ENCODE measurements around the gene CSNK2B. TPM values are rescaled to one million over a fixed set of nuclear protein-coding genes. Genes with fewer than 3 reads are reported as not detected.
"Not testable (repeated sequence)": the region's sequence is repeated elsewhere in the genome, so short reads cannot be mapped to it uniquely, and the experiment has no call there.

CSNK2B gene
- total RNA-seq, 2 experiments from 2014 or later: 230 to 245 TPM

DNA sequence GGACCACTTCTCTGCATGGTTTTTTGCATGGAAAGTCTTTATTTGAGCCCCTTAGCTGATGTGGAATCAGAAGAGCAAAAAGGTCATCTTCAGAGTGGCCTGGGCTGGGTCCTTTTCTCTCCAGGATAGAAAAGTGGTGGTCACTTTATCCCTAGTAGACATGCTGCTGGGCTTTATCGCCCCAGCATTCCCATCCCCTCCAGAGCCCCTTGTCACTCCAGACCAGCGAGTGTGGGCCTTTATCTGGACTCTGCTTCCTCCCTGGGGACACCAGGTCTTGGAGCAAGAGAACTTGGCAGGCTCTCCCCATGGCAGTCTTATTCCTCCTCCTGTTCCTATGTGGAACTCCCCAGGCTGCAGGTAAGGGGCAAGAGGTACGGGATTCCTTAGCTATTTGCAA, 40.7 kb downstream of the CSNK2B start, which contains the start of gene LY6G6F:
TSS of gene LY6G6F (plus strand) at position 268 of the 400 bp plus-strand sequence. CDS start at position 309, 41 bp downstream.
- POLR2A ChIA-PET: no interaction called here
- no peak within 1 kb of the TSS for H2AFZ ChIP-seq (ENCODE audit: low read length)

DNA sequence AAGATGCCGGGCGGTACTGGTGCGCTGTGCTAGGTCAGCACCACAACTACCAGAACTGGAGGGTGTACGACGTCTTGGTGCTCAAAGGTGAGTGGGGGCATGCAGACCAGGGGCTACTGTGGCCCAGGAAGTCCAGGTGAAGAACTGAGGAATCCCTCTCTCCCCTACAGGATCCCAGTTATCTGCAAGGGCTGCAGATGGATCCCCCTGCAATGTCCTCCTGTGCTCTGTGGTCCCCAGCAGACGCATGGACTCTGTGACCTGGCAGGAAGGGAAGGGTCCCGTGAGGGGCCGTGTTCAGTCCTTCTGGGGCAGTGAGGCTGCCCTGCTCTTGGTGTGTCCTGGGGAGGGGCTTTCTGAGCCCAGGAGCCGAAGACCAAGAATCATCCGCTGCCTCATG, 41.8 kb downstream of the CSNK2B start:
- TF ChIP-seq EZH2phosphoT487 (IDR thresholded peaks at IDR 0.05; ENCODE audit: borderline replicate concordance, low read depth, low read length): no peak
- TF ChIP-seq, protein P1, sequence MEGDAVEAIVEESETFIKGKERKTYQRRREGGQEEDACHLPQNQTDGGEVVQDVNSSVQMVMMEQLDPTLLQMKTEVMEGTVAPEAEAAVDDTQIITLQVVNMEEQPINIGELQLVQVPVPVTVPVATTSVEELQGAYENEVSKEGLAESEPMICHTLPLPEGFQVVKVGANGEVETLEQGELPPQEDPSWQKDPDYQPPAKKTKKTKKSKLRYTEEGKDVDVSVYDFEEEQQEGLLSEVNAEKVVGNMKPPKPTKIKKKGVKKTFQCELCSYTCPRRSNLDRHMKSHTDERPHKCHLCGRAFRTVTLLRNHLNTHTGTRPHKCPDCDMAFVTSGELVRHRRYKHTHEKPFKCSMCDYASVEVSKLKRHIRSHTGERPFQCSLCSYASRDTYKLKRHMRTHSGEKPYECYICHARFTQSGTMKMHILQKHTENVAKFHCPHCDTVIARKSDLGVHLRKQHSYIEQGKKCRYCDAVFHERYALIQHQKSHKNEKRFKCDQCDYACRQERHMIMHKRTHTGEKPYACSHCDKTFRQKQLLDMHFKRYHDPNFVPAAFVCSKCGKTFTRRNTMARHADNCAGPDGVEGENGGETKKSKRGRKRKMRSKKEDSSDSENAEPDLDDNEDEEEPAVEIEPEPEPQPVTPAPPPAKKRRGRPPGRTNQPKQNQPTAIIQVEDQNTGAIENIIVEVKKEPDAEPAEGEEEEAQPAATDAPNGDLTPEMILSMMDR (conservative IDR thresholded peaks at IDR 0.05; ENCODE audit: low read length): no peak
- Histone ChIP-seq H3K36me3 (ENCODE audit: insufficient read depth, low read length) (no peaks in the 10 kb centered on the region), H4K20me1 (ENCODE audit: insufficient read depth, low read length) (no peaks in the 10 kb centered on the region), H3K4me2 (ENCODE audit: low read length) (no peak overlapping the region), H3K9me3 (ENCODE audit: low read length) (no peaks in the 10 kb centered on the region), H3K4me1 (ENCODE audit: insufficient read depth, low read length, poor library complexity, severe bottlenecking) (peaks cover 16% of the 10 kb centered on the region), H3K4me3 (ENCODE audit: low read depth, low read length, poor library complexity, severe bottlenecking) (no peak overlapping the region), H2AFZ (ENCODE audit: low read length) (no peak overlapping the region), H3K27ac (ENCODE audit: low read depth, low read length, poor library complexity, severe bottlenecking) (no peak overlapping the region), H3K79me2 (ENCODE audit: insufficient read depth, low read depth, low read length) (peaks cover 1% of the 10 kb centered on the region; the same call in 1 of the 2 replicates), H3K9me2 (ENCODE audit: insufficient read depth, low read length) (no peaks in the 10 kb centered on the region)
- CTCF ChIA-PET (ENCODE audit: unreplicated experiment): no interaction called here
- intact Hi-C loops (cut with micrococcal nuclease; ENCODE audit: unreplicated experiment): loop anchor here (10.0 kb wide), 1 partner anchor 247 kb away; the partner anchor contains the start of genes NELFE and SKIC2
- DNase-seq (ENCODE audit: low spot score): no peak
- POLR2A ChIA-PET: no interaction called here
- BruUV-seq (replicated peaks): no TSS peak

More for the DNA sequence above, 40.7 kb downstream of the CSNK2B start, which contains the start of gene LY6G6F:
- CTCF ChIA-PET (ENCODE audit: unreplicated experiment): no interaction called here
- H3K9me3 ChIP-seq (ENCODE audit: low read length): no peaks in the 10 kb centered on the region
- no peaks in the 10 kb centered on the region for H4K20me1 ChIP-seq (ENCODE audit: insufficient read depth, low read length)
- no peak for TF ChIP-seq EZH2phosphoT487 (IDR thresholded peaks at IDR 0.05; ENCODE audit: borderline replicate concordance, low read depth, low read length)
- TF ChIP-seq, protein P1 (conservative IDR thresholded peaks at IDR 0.05; ENCODE audit: low read length): no peak
- no peak within 1 kb of the TSS for H3K4me3 ChIP-seq (ENCODE audit: low read depth, low read length, poor library complexity, severe bottlenecking)
- H3K9me2 ChIP-seq (ENCODE audit: insufficient read depth, low read length): no peaks in the 10 kb centered on the region
- H3K79me2 ChIP-seq (ENCODE audit: insufficient read depth, low read depth, low read length): peaks cover 11% of the 10 kb centered on the region; the same call in 1 of the 2 replicates
- intact Hi-C loops (cut with micrococcal nuclease; ENCODE audit: unreplicated experiment): loop anchor here (10.0 kb wide), 1 partner anchor 248 kb away; the partner anchor contains the start of genes NELFE and SKIC2
- no peaks in the 10 kb centered on the region for H3K36me3 ChIP-seq (ENCODE audit: insufficient read depth, low read length)
- DNase-seq (ENCODE audit: low spot score): no peak
- H3K4me1 ChIP-seq (ENCODE audit: insufficient read depth, low read length, poor library complexity, severe bottlenecking): peaks cover 22% of the 10 kb centered on the region
- H3K4me2 ChIP-seq (ENCODE audit: low read length): no peak within 1 kb of the TSS
- no peak within 1 kb of the TSS for H3K27ac ChIP-seq (ENCODE audit: low read depth, low read length, poor library complexity, severe bottlenecking)
- no TSS peak for BruUV-seq (replicated peaks)

DNA sequence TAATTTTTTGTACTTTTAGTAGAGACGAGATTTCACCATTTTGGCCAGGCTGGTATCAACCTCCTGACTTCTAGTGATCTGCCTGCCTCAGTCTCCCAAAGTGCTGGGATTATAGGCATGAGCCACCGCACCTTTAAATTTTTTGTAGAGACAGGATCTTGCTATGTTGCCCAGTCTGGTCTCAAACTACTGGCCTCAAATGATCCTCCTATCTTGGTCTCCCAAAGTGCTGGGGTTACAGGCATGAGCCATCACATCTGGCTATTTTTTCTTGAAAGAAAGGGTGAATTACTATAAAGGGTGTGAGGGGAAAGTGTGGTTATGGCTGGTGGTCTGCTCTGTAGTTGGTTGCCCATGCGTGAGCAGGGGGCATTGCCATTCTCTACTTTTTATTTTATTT, 42.3 kb downstream of the CSNK2B start:
- BruUV-seq (replicated peaks): no TSS peak
- peaks cover 16% of the 10 kb centered on the region for H3K4me1 ChIP-seq (ENCODE audit: insufficient read depth, low read length, poor library complexity, severe bottlenecking)
- intact Hi-C loops (cut with micrococcal nuclease; ENCODE audit: unreplicated experiment): loop anchor here (10.0 kb wide), 1 partner anchor 247 kb away; the partner anchor contains the start of genes NELFE and SKIC2
- no peak overlapping the region for H3K4me2 ChIP-seq (ENCODE audit: low read length)
- no peak overlapping the region for H3K4me3 ChIP-seq (ENCODE audit: low read depth, low read length, poor library complexity, severe bottlenecking)
- no peaks in the 10 kb centered on the region for H4K20me1 ChIP-seq (ENCODE audit: insufficient read depth, low read length)
- CTCF ChIA-PET (ENCODE audit: unreplicated experiment): no interaction called here
- no peak overlapping the region for H3K27ac ChIP-seq (ENCODE audit: low read depth, low read length, poor library complexity, severe bottlenecking)
- no peak for TF ChIP-seq EZH2phosphoT487 (IDR thresholded peaks at IDR 0.05; ENCODE audit: borderline replicate concordance, low read depth, low read length)
- TF ChIP-seq, protein P1 (conservative IDR thresholded peaks at IDR 0.05; ENCODE audit: low read length): no peak
- H3K9me2 ChIP-seq (ENCODE audit: insufficient read depth, low read length): no peaks in the 10 kb centered on the region
- DNase-seq (ENCODE audit: low spot score): no peak
- no peaks in the 10 kb centered on the region for H3K9me3 ChIP-seq (ENCODE audit: low read length)
- no peaks in the 10 kb centered on the region for H3K79me2 ChIP-seq (ENCODE audit: insufficient read depth, low read depth, low read length)
- POLR2A ChIA-PET: interaction anchor here (0.6 to 0.7 kb wide), 2 partner anchors 27 to 45 kb away, joined by 3 read pairs; no protein-coding TSS in a partner anchor
- no peak overlapping the region for H2AFZ ChIP-seq (ENCODE audit: low read length)
- no peaks in the 10 kb centered on the region for H3K36me3 ChIP-seq (ENCODE audit: insufficient read depth, low read length)

DNA sequence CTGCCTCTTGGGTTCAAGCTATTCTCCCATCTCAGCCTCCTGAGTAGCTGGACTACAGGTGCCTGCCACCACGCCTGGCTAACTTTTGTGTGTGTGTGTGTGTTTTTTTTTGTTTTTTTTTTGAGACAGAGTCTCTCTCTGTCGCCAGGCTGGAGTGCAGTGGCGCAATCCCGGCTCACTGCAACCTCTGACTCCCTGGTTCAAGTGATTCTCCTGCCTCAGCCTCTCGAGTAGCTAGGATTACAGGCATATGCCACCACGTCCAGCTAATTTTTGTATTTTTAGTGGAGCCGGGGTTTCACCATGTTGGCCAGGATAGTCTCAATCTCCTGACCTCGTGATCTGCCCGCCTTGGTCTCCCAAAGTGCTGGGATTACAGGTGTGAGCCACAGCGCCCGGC, 43.3 kb downstream of the CSNK2B start:
- CTCF ChIA-PET (ENCODE audit: unreplicated experiment); H3K27ac ChIP-seq (ENCODE audit: low read depth, low read length, poor library complexity, severe bottlenecking); H3K9me2 ChIP-seq (ENCODE audit: insufficient read depth, low read length); H3K4me2 ChIP-seq (ENCODE audit: low read length); H3K4me3 ChIP-seq (ENCODE audit: low read depth, low read length, poor library complexity, severe bottlenecking); H2AFZ ChIP-seq (ENCODE audit: low read length); H3K4me1 ChIP-seq (ENCODE audit: insufficient read depth, low read length, poor library complexity, severe bottlenecking); BruUV-seq (replicated peaks); H3K79me2 ChIP-seq (ENCODE audit: insufficient read depth, low read depth, low read length); DNase-seq (ENCODE audit: low spot score); H4K20me1 ChIP-seq (ENCODE audit: insufficient read depth, low read length); H3K9me3 ChIP-seq (ENCODE audit: low read length); H3K36me3 ChIP-seq (ENCODE audit: insufficient read depth, low read length): not testable (repeated sequence)
- POLR2A ChIA-PET: interaction anchor here (0.6 kb wide), 2 partner anchors 26 to 99 kb away, joined by 3 read pairs; no protein-coding TSS in a partner anchor
- intact Hi-C loops (cut with micrococcal nuclease; ENCODE audit: unreplicated experiment): loop anchor here (10.0 kb wide), 1 partner anchor 246 kb away; the partner anchor contains the start of genes NELFE and SKIC2
